ENCODE results near the gene TK1.

TK1 gene

DNA sequence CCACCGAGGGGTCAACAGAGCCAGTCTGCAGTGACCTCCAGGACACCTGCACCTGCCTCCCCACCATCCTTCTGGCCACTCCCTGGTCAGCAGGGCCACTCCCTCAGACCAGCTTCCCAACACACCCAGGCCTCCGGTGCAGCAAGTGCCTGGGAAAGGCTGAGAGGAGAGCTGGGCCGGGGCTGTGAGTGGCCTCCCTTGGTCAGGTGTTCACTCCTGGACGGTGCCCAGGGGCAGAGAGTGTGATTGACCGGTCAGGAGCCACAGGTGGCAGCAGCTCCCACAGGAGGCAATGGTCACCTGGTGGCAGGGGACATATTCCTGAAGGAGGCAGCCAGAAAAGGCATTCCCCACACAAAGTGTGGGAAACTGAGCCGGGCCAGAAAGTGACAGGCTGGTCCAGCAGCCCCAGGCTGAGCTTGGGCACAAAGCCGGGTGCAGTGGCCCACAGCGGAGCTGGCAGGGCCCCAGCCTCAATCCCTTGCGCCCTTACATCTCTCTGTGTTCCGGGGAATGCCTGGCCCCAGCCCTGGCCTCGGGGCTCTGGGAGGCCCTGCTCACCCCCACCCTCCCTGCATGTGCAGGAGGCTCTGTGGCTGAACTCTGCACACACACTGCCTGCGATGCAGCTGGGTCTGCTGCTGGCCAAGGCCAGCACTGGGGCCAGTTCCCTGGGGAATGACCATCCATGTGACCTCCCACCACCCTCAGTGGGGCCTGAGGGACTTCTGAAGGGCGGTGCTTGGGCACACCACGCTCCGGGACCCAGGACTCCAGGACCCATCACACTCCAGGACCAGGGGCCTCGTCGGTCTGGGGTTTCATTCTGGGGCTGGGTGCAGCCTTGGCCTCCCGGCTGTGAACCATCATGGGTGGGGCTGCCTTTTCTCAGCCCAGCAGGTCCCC is 41.9 kb downstream of the TK1 start:
- Histone ChIP-seq H3F3A (ENCODE audit: control insufficient read depth, insufficient read depth) (peaks cover 10% of the 10 kb centered on the region), H3K9me3 (ENCODE audit: control insufficient read depth, insufficient read depth, low read length) (no peaks in the 10 kb centered on the region), H3K9me2 (replicated peaks; ENCODE audit: control insufficient read depth, low read length) (no peaks in the 10 kb centered on the region), H3K27ac (ENCODE audit: low read depth, low read length) (0 out of 2 replicates have a peak overlapping the region, but pooled peaks have one; percentile 14), H3K27me3 (ENCODE audit: control insufficient read depth, low read length) (no peaks in the 10 kb centered on the region), H4K20me1 (ENCODE audit: control insufficient read depth, insufficient read depth, low read depth, low read length) (no peaks in the 10 kb centered on the region), H3K4me1 (ENCODE audit: control insufficient read depth, low read length) (peaks cover 56% of the 10 kb centered on the region), H3K79me2 (ENCODE audit: control insufficient read depth, low read length) (no peaks in the 10 kb centered on the region), H3K4me2 (ENCODE audit: low read length) (no peak overlapping the region), H3K36me3 (ENCODE audit: control insufficient read depth, low read length) (peaks cover 19% of the 10 kb centered on the region), H3K4me3 (ENCODE audit: low read length) (no peak overlapping the region)
- TF ChIP-seq, protein P1, sequence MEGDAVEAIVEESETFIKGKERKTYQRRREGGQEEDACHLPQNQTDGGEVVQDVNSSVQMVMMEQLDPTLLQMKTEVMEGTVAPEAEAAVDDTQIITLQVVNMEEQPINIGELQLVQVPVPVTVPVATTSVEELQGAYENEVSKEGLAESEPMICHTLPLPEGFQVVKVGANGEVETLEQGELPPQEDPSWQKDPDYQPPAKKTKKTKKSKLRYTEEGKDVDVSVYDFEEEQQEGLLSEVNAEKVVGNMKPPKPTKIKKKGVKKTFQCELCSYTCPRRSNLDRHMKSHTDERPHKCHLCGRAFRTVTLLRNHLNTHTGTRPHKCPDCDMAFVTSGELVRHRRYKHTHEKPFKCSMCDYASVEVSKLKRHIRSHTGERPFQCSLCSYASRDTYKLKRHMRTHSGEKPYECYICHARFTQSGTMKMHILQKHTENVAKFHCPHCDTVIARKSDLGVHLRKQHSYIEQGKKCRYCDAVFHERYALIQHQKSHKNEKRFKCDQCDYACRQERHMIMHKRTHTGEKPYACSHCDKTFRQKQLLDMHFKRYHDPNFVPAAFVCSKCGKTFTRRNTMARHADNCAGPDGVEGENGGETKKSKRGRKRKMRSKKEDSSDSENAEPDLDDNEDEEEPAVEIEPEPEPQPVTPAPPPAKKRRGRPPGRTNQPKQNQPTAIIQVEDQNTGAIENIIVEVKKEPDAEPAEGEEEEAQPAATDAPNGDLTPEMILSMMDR (IDR thresholded peaks at IDR 0.05; ENCODE audit: low read depth, low read length, poor library complexity, severe bottlenecking): no peak
- no peak for TF ChIP-seq EZH2phosphoT487 (IDR thresholded peaks at IDR 0.05; ENCODE audit: borderline replicate concordance, low read length)

GRCh38 chr17:78144147-78144719 is 42.6 kb downstream of the TK1 start:
- TF ChIP-seq, protein P1 (IDR thresholded peaks at IDR 0.05; ENCODE audit: low read depth, low read length, poor library complexity, severe bottlenecking): no peak
- no peak for TF ChIP-seq EZH2phosphoT487 (IDR thresholded peaks at IDR 0.05; ENCODE audit: borderline replicate concordance, low read length)
- Histone ChIP-seq H3K36me3 (ENCODE audit: control insufficient read depth, low read length) (peaks cover 19% of the 10 kb centered on the region), H3K9me2 (replicated peaks; ENCODE audit: control insufficient read depth, low read length) (no peaks in the 10 kb centered on the region), H3K4me2 (ENCODE audit: low read length) (no peak overlapping the region), H3K9me3 (ENCODE audit: control insufficient read depth, insufficient read depth, low read length) (no peaks in the 10 kb centered on the region), H3F3A (ENCODE audit: control insufficient read depth, insufficient read depth) (peaks cover 14% of the 10 kb centered on the region), H4K20me1 (ENCODE audit: control insufficient read depth, insufficient read depth, low read depth, low read length) (no peaks in the 10 kb centered on the region), H3K79me2 (ENCODE audit: control insufficient read depth, low read length) (no peaks in the 10 kb centered on the region), H3K27ac (ENCODE audit: low read depth, low read length) (0 out of 2 replicates have a peak overlapping the region, but pooled peaks have one; percentile 14), H3K27me3 (ENCODE audit: control insufficient read depth, low read length) (no peaks in the 10 kb centered on the region), H3K4me1 (ENCODE audit: control insufficient read depth, low read length) (peaks cover 57% of the 10 kb centered on the region), H3K4me3 (ENCODE audit: low read length) (no peak overlapping the region)

GRCh38 chr17:78143214-78144146 is 43.4 kb downstream of the TK1 start:
- H3K4me2 ChIP-seq (ENCODE audit: low read length): no peak overlapping the region
- peaks cover 53% of the 10 kb centered on the region for H3K4me1 ChIP-seq (ENCODE audit: control insufficient read depth, low read length)
- no peaks in the 10 kb centered on the region for H4K20me1 ChIP-seq (ENCODE audit: control insufficient read depth, insufficient read depth, low read depth, low read length)
- H3K27me3 ChIP-seq (ENCODE audit: control insufficient read depth, low read length): no peaks in the 10 kb centered on the region
- TF ChIP-seq EZH2phosphoT487 (IDR thresholded peaks at IDR 0.05; ENCODE audit: borderline replicate concordance, low read length): no peak
- TF ChIP-seq, protein P1 (IDR thresholded peaks at IDR 0.05; ENCODE audit: low read depth, low read length, poor library complexity, severe bottlenecking): no peak
- H3K4me3 ChIP-seq (ENCODE audit: low read length): no peak overlapping the region
- no peaks in the 10 kb centered on the region for H3K9me3 ChIP-seq (ENCODE audit: control insufficient read depth, insufficient read depth, low read length)
- peaks cover 22% of the 10 kb centered on the region for H3K36me3 ChIP-seq (ENCODE audit: control insufficient read depth, low read length)
- H3K27ac ChIP-seq (ENCODE audit: low read depth, low read length): no peak overlapping the region
- H3K79me2 ChIP-seq (ENCODE audit: control insufficient read depth, low read length): no peaks in the 10 kb centered on the region
- no peaks in the 10 kb centered on the region for H3K9me2 ChIP-seq (replicated peaks; ENCODE audit: control insufficient read depth, low read length)
- peaks cover 14% of the 10 kb centered on the region for H3F3A ChIP-seq (ENCODE audit: control insufficient read depth, insufficient read depth)
